Endothelial cell of umbilical vein (primary cell): ENCODE results near the gene TREH. TPM values are rescaled to one million over a fixed set of nuclear protein-coding genes. Genes with fewer than 3 reads are reported as not detected.

Experiments used
- BruUV-seq: library from RNA; stranded (reverse); fragments of 400-500 nt; replicated peaks from 2 replicates; lab custom pipeline; 2021; lab: Mats Ljungman, UMichigan
- CTCF ChIA-PET: fragments of 300-600, 350-600 bp; sonication (Branson Sonifier 250); formaldehyde crosslinking; loops from one replicate; lab custom pipeline; 2021; ENCODE audit warnings: antibody characterized with exemption, inconsistent platforms; lab: Charles Lee
- POLR2A ChIA-PET: fragments of 300-600, 350-600 bp; sonication (Branson Sonifier 250); formaldehyde crosslinking; loops from one replicate; lab custom pipeline; 2021; ENCODE audit warnings: antibody characterized with exemption, inconsistent platforms; lab: Charles Lee
- DNase-seq: peaks from one replicate; pipeline ENCODE4 v3.0.0-alpha.2; 2011; ENCODE audit warnings: low read depth, low spot score
- FAIRE-seq: peaks from 2 replicates; lab custom pipeline; 2011; peaks lifted over from hg19 to GRCh38; lab: Jason Lieb, UNC
- H2AFZ ChIP-seq: 2 replicates; pipeline ENCODE4 v1.6.0; 2012; ENCODE audit warnings: low read depth, low read length, control low read depth, inconsistent platforms
- H3K27ac ChIP-seq: 2 replicates; pipeline ENCODE4 v1.5.1; 2011; ENCODE audit warnings: low read depth, mild to moderate bottlenecking, control low read depth, low read length, moderate library complexity; ENCODE audit not compliant: insufficient read depth
- H3K27me3 ChIP-seq, 2 experiments: 2 replicates each; pipeline versions ENCODE4 v1.6.0 to v1.6.1; 2011; ENCODE audit warnings: low read length in 2 of 2, mixed read lengths in 1 of 2; ENCODE audit not compliant: control insufficient read depth in 2 of 2, insufficient read depth in 2 of 2
- H3K36me3 ChIP-seq, 2 experiments: 2 replicates in 1 of 2; 3 replicates in 1 of 2; pipeline ENCODE4 v1.5.1; 2011; ENCODE audit warnings: low read length in 2 of 2, mild to moderate bottlenecking in 1 of 2, moderate library complexity in 1 of 2; ENCODE audit not compliant: control insufficient read depth in 2 of 2, insufficient read depth in 2 of 2; ENCODE audit errors: extremely low read depth in 1 of 2
- H3K4me1 ChIP-seq: 3 replicates; pipeline ENCODE4 v1.5.1; 2011; ENCODE audit warnings: mild to moderate bottlenecking, low read length; ENCODE audit not compliant: control insufficient read depth, insufficient read depth; ENCODE audit errors: extremely low read depth
- H3K4me2 ChIP-seq: 2 replicates; pipeline ENCODE4 v1.6.1; 2011; ENCODE audit warnings: low read length, control low read depth, mixed read lengths; ENCODE audit not compliant: insufficient read depth
- H3K4me3 ChIP-seq, 3 experiments: fragments of 200-600 bp in 1 of 3; sonication (generic), shearing (Covaris generic) in 1 of 3; replicated peaks in 1 of 3; 2 replicates each; pipeline ENCODE4 v1.5.1; 2011 to 2016; ENCODE audit warnings: control low read depth in 3 of 3, low read length in 3 of 3, mild to moderate bottlenecking in 2 of 3, inconsistent platforms in 1 of 3, low read depth in 1 of 3, moderate library complexity in 1 of 3; ENCODE audit not compliant: insufficient read depth in 1 of 3
- H3K79me2 ChIP-seq: 2 replicates; pipeline ENCODE4 v1.6.0; 2012; ENCODE audit warnings: low read length, inconsistent platforms; ENCODE audit not compliant: control insufficient read depth, insufficient read depth
- H3K9ac ChIP-seq: replicated peaks from 2 replicates; pipeline ENCODE3; 2011; ENCODE audit warnings: low read length, control low read depth; ENCODE audit not compliant: insufficient read depth; ENCODE audit errors: extremely low read depth
- H3K9me1 ChIP-seq: replicated peaks from 3 replicates; pipeline ENCODE4 v1.6.0; 2011; ENCODE audit warnings: mild to moderate bottlenecking, low read length; ENCODE audit not compliant: control insufficient read depth, insufficient read depth; ENCODE audit errors: extremely low read depth
- H3K9me3 ChIP-seq: replicated peaks from 2 replicates; pipeline ENCODE4 v1.5.1; 2012; ENCODE audit warnings: low read length, inconsistent platforms; ENCODE audit not compliant: control insufficient read depth, insufficient read depth
- H4K20me1 ChIP-seq: replicated peaks from 2 replicates; pipeline ENCODE3; 2011; ENCODE audit warnings: mild to moderate bottlenecking, low read length; ENCODE audit not compliant: control insufficient read depth, insufficient read depth; ENCODE audit errors: extremely low read depth
- EZH2 ChIP-seq: IDR thresholded peaks from 2 replicates; pipeline ENCODE4 v1.6.1; 2012; ENCODE audit warnings: borderline replicate concordance, low read depth, mild to moderate bottlenecking, moderate library complexity, low read length, inconsistent platforms; ENCODE audit not compliant: severe bottlenecking
- MYC ChIP-seq: IDR thresholded peaks from one replicate; pipeline ENCODE4 v1.6.1; 2011; ENCODE audit warnings: mild to moderate bottlenecking, low read depth, low read length
- dilution Hi-C: fragments of 300-500 bp; cut with MboI; formaldehyde crosslinking; loops from one replicate; pipeline ENCODE4 v1.15.0; 2019; ENCODE audit warnings: low sequenced_read_pairs; ENCODE audit not compliant: extremely low pct_ligation_motif_present
- intact Hi-C: fragments of 100-400 bp; cut with micrococcal nuclease; formaldehyde crosslinking; loops from one replicate; pipeline ENCODE4 v1.10.0; 2022
- polyA plus RNA-seq, 4 experiments: library from polyadenylated mRNA; depleted of rRNA in 3 of 4; stranded (reverse) in 3 of 4; unstranded in 1 of 4; fragments of >200 nt; gene quantifications; 2 replicates each; pipeline versions ENCODE4 v1.2.1 to v1.2.3, GENCODE V29; 2011 to 2012; ENCODE audit warnings: missing spikeins in 1 of 4
- total RNA-seq: library from RNA; stranded (reverse); gene quantifications from 2 replicates; pipeline ENCODE4 v1.2.3, GENCODE V29; 2021
- TF ChIP-seq, protein P1 (sequence below), 2 donors: IDR thresholded peaks; 1 replicate in 1 of 2; 2 replicates in 1 of 2; pipeline ENCODE4 v1.5.1; 2011; ENCODE audit warnings: low read length in 2 of 2, mild to moderate bottlenecking in 2 of 2, moderate library complexity in 2 of 2, control low read depth in 1 of 2, inconsistent platforms in 1 of 2, low read depth in 1 of 2; ENCODE audit not compliant: insufficient read depth in 1 of 2; ENCODE audit errors: extremely low read depth in 1 of 2

Gene TREH
- total and polyA plus RNA-seq, 2 donors (not counting 3 experiments of a cell fraction or from before 2014, with no cell fraction given), result not detected

DNA sequence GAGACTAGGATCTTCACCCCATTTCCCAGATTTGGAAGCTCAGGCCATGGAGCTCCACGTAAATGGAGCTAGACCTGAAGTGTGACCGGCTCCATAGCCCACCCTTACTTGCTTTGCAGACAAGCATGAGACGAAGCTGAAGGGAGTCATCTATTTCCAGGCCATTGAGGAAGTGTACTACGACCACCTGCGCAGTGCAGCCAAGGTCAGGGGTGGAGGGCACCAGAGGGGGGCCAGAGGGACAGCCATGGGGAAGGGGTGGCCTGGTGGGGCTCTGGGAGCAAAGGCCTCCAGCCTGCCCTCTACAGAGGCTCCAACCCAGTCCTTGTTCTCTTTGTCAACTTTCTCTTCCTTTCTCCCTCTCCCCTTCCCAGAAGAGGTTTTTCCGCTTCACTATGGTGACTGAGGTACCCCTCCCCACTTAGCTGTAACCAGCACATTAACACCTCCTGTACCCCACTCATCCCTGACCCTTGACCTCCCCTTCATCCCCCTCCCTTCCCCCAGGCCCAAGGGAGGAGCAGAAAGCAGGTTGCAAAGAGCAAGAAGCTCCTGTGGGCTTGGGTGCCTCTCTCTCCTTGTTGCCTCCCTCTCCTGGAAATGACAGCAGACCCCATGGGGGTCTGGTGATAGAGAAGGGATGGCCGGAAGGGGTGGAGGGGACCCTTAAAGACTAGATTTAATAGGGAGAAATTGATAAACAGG lies 23.8 kb downstream of the TREH start:
- BruUV-seq, result no TSS peak
- intact Hi-C loops, result no loop called here

More for the DNA sequence above, 23.8 kb downstream of the TREH start:
- peaks cover 6% of the 10 kb centered on the region for H3K4me1 ChIP-seq
- POLR2A ChIA-PET, result interaction anchor here (1.1 kb wide), 1 partner anchor 254 kb away, joined by 3 read pairs; no protein-coding TSS in a partner anchor
- no peaks in the 10 kb centered on the region for H4K20me1 ChIP-seq
- CTCF ChIA-PET, result interaction anchor here (1.0 to 6.7 kb wide), 3 partner anchors 38 to 61 kb away, joined by 3 to 65 read pairs (median 32); partner anchors contain the start of gene PHLDB1
- H3K36me3 ChIP-seq, result peaks cover 23 to 42% of the 10 kb centered on the region in 2 experiments
- FAIRE-seq (no peak), DNase-seq (no peak)
- H3K79me2 ChIP-seq, result no peaks in the 10 kb centered on the region
- no peak overlapping the region for H3K4me2 ChIP-seq
- no peak overlapping the region for H3K9ac ChIP-seq
- no peaks in the 10 kb centered on the region for H3K9me3 ChIP-seq
- no peak overlapping the region for H3K27ac ChIP-seq
- H3K27me3 ChIP-seq, result no peaks in the 10 kb centered on the region
- no peaks in the 10 kb centered on the region for H3K9me1 ChIP-seq
- no peak overlapping the region for H2AFZ ChIP-seq
- TF ChIP-seq MYC, result no peak
- TF ChIP-seq, protein P1, sequence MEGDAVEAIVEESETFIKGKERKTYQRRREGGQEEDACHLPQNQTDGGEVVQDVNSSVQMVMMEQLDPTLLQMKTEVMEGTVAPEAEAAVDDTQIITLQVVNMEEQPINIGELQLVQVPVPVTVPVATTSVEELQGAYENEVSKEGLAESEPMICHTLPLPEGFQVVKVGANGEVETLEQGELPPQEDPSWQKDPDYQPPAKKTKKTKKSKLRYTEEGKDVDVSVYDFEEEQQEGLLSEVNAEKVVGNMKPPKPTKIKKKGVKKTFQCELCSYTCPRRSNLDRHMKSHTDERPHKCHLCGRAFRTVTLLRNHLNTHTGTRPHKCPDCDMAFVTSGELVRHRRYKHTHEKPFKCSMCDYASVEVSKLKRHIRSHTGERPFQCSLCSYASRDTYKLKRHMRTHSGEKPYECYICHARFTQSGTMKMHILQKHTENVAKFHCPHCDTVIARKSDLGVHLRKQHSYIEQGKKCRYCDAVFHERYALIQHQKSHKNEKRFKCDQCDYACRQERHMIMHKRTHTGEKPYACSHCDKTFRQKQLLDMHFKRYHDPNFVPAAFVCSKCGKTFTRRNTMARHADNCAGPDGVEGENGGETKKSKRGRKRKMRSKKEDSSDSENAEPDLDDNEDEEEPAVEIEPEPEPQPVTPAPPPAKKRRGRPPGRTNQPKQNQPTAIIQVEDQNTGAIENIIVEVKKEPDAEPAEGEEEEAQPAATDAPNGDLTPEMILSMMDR (IDR thresholded peaks at IDR 0.05; ENCODE audit: extremely low read depth in 1 of 2, insufficient read depth in 1 of 2, low read depth in 1 of 2, low read length in 2 of 2), result no peak
- no peak for TF ChIP-seq EZH2
- dilution Hi-C loops, result no loop called here
- H3K4me3 ChIP-seq, result no peak overlapping the region
